Activated CD8-positive, alpha-beta T cell treated with anti-CD3 and anti-CD28 coated beads for 36 hours (primary cell): Measurements from ENCODE around the gene KCNJ15. TPM values are rescaled to one million over a fixed set of nuclear protein-coding genes. Genes with fewer than 3 reads are reported as not detected.
A peak's percentile ranks its signal among the peaks of the same experiment; 100 is the strongest.

Experiments
- ATAC-seq: fragments of 200-7000 bp; cut with Tn5 transposase; one replicate; pipeline ENCODE4 v1.10.0; 2021; ENCODE audit warnings: mild to moderate bottlenecking, moderate library complexity
- CTCF ChIA-PET: fragments of 350-600 bp; sonication (Branson Sonifier 250); formaldehyde crosslinking; loops from one replicate; lab custom pipeline; 2021; ENCODE audit warnings: antibody characterized with exemption; lab: Charles Lee
- POLR2A ChIA-PET: fragments of 350-600 bp; sonication (Branson Sonifier 250); formaldehyde crosslinking; loops from one replicate; lab custom pipeline; 2021; ENCODE audit warnings: antibody characterized with exemption; lab: Charles Lee
- DNase-seq: peaks from one replicate; pipeline ENCODE4 v3.0.0-alpha.2; 2020
- H3K27ac Mint-ChIP-seq: one replicate; pipeline ENCODE4 v1.8.0; 2021; ENCODE audit warnings: mild to moderate bottlenecking, mixed read lengths
- H3K27me3 Mint-ChIP-seq: one replicate; pipeline ENCODE4 v1.8.0; 2021; ENCODE audit warnings: mixed read lengths
- H3K36me3 Mint-ChIP-seq: one replicate; pipeline ENCODE4 v1.8.0; 2021; ENCODE audit warnings: low read depth, mixed read lengths
- H3K4me1 Mint-ChIP-seq: one replicate; pipeline ENCODE4 v1.8.0; 2021; ENCODE audit warnings: low read depth, mixed read lengths
- H3K4me3 Mint-ChIP-seq: one replicate; pipeline ENCODE4 v1.8.0; 2021; ENCODE audit warnings: mild to moderate bottlenecking, moderate library complexity, mixed read lengths
- H3K9me3 Mint-ChIP-seq: one replicate; pipeline ENCODE4 v1.8.0; 2021; ENCODE audit warnings: mixed read lengths
- intact Hi-C: fragments of 100-400 bp; cut with micrococcal nuclease; formaldehyde crosslinking; loops from one replicate; pipeline ENCODE4 v1.10.0; 2022
- total RNA-seq, 2 experiments: library from RNA; stranded (reverse); gene quantifications; one replicate each; pipeline ENCODE4 v1.2.3, GENCODE V29; 2021
- TF ChIP-seq, protein P1 (sequence below): fragments of 200-600 bp; IDR thresholded peaks from one replicate; pipeline ENCODE4 v1.8.0; 2022; ENCODE audit warnings: antibody characterized with exemption, mild to moderate bottlenecking

Gene KCNJ15
- total RNA-seq, 2 experiments from 2014 or later, result 0.43 TPM; not detected in 1

DNA sequence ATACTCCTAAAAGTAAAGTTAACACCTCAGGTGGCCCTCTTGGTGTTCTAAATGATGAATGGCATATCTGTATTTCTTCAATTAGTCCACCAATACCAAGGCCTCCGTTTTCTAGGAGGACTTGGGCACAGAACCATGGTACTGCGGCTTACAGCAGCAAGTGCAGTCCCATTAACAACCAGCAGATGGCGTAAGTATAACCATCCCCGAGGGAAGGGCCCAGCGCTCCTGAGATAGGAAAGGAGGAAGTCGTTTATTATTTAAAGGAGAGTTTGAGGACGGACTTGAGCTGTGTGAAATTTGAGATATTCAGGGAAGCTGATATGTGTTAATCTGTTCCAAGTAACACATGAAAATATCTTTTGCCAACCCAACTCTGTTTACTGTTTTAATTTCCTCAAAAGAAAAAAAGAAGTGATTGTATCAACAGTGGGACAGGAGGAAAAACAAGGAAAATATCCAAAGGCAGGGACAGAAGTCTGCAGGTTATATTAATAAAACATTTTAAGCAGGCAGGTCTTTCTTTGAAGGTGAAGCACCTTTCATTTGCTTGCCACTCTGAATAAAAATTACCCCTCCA is 37.7 kb upstream of the KCNJ15 start:
- POLR2A ChIA-PET, result interaction anchor here (0.6 kb wide), 2 partner anchors 53 to 113 kb away, joined by 3 read pairs; no protein-coding TSS in a partner anchor
- no peak overlapping the region for H3K27ac Mint-ChIP-seq
- H3K4me1 Mint-ChIP-seq, result no peaks in the 10 kb centered on the region
- DNase-seq (peak; percentile 65), ATAC-seq (peak; percentile 47)
- peaks cover 13% of the 10 kb centered on the region for H3K9me3 Mint-ChIP-seq
- H3K4me3 Mint-ChIP-seq, result no peak overlapping the region
- CTCF ChIA-PET, result interaction anchor here (0.6 to 5.2 kb wide), 18 partner anchors 11 to 219 kb away, joined by 3 to 55 read pairs (median 4); no protein-coding TSS in a partner anchor
- intact Hi-C loops, result loop anchor here (5.0 kb wide), 1 partner anchor 133 kb away; no protein-coding TSS in a partner anchor
- H3K27me3 Mint-ChIP-seq, result no peaks in the 10 kb centered on the region
- TF ChIP-seq, protein P1, sequence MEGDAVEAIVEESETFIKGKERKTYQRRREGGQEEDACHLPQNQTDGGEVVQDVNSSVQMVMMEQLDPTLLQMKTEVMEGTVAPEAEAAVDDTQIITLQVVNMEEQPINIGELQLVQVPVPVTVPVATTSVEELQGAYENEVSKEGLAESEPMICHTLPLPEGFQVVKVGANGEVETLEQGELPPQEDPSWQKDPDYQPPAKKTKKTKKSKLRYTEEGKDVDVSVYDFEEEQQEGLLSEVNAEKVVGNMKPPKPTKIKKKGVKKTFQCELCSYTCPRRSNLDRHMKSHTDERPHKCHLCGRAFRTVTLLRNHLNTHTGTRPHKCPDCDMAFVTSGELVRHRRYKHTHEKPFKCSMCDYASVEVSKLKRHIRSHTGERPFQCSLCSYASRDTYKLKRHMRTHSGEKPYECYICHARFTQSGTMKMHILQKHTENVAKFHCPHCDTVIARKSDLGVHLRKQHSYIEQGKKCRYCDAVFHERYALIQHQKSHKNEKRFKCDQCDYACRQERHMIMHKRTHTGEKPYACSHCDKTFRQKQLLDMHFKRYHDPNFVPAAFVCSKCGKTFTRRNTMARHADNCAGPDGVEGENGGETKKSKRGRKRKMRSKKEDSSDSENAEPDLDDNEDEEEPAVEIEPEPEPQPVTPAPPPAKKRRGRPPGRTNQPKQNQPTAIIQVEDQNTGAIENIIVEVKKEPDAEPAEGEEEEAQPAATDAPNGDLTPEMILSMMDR, result peak; percentile 81
- H3K36me3 Mint-ChIP-seq, result no peaks in the 10 kb centered on the region

DNA sequence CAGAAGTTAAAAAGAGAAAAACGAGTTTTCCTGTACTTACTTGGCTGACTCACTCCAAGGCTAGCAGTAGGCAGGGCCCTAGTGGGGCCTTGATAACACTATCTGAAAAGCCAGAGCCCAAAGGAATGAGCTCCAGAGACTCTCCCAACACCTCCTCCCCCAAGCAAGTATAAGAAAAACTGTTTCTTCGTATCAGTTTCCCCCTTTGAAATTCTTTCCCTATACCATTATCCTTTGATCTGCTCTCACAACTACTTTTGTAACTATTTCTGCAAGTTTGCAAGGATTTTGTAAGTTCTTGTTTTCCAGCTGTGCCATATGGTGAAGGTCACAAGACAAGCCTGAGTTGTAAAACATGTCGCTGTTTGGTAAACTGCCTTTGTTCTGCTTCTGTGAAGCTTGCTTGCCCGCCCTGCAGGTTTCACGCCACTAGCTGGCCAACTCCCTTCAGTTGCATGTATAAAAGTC is 36.5 kb upstream of the KCNJ15 start:
- TF ChIP-seq, protein P1, result no peak
- Mint-ChIP-seq H3K4me1 (no peaks in the 10 kb centered on the region), H3K27ac (no peak overlapping the region), H3K9me3 (peaks cover 16% of the 10 kb centered on the region), H3K36me3 (no peaks in the 10 kb centered on the region), H3K4me3 (no peak overlapping the region), H3K27me3 (no peaks in the 10 kb centered on the region)
- no peak for ATAC-seq
- CTCF ChIA-PET, result interaction anchor here (1.0 to 5.2 kb wide), 8 partner anchors 16 to 136 kb away, joined by 3 to 55 read pairs (median 4); no protein-coding TSS in a partner anchor
- POLR2A ChIA-PET, result no interaction called here
- no peak for DNase-seq
- intact Hi-C loops, result no loop called here

DNA sequence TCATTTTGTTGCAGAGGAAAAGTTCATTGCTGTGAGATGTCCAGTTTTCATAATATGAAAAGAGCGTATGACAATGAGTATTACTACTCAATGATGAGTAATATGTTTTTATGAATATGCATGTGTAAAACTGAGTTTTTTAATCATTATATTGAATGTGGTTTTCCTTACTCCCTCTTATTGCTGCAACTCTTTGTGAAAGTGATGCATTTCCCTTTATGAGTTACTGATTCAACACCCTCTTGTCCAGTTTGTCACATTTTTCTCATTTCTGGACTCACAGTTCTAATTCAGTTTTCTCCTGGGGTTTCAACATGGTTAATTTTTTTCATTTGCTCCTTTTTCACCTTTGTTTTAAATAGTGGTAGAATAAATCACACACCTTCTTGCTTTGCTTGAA is 35.2 kb upstream of the KCNJ15 start:
- peaks cover 25% of the 10 kb centered on the region for H3K9me3 Mint-ChIP-seq
- TF ChIP-seq, protein P1, result no peak
- POLR2A ChIA-PET, result interaction anchor here (0.6 kb wide), 1 partner anchor 28 kb away, joined by 4 read pairs; no protein-coding TSS in a partner anchor
- ATAC-seq, result no peak
- CTCF ChIA-PET, result interaction anchor here (1.5 to 1.8 kb wide), 2 partner anchors 15 to 134 kb away, joined by 4 to 6 read pairs; no protein-coding TSS in a partner anchor
- H3K27ac Mint-ChIP-seq, result no peak overlapping the region
- intact Hi-C loops, result no loop called here
- DNase-seq, result no peak
- no peaks in the 10 kb centered on the region for H3K27me3 Mint-ChIP-seq
- no peaks in the 10 kb centered on the region for H3K4me1 Mint-ChIP-seq
- no peaks in the 10 kb centered on the region for H3K36me3 Mint-ChIP-seq
- H3K4me3 Mint-ChIP-seq, result no peak overlapping the region

DNA sequence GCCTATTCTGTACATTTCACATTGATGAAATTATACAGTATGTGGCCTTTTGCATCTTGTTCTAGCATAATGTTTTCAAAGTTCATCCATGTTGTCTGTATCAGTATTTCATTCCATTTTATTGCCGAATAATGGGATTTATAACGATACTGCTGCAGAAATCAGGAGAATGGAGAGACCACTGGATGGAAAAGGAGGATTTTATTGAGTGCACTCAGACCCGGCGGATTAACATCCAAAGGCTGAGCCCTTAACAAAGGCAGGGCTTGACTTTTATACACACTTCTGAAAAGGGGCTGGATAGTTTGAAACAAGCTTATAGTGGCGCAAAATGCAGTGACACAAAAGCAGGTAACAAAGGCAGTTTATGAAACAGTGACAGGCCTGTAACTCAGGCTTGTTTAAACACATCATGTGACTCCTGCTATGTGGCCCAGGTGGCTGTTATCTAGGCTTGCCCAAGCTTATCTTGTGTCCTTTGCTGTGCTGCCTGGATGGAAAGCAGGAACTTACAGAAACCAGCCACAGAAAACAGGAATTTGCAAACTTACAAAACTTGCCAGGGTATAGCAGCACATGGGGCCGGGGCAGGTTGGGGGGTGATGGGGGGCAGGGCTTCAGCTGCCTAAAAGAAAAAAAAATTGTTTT is 32.8 kb upstream of the KCNJ15 start:
- TF ChIP-seq, protein P1, result no peak
- intact Hi-C loops, result no loop called here
- ChIA-PET CTCF (no interaction called here), POLR2A (no interaction called here)
- Mint-ChIP-seq H3K27ac (no peak overlapping the region), H3K9me3 (peaks cover 43% of the 10 kb centered on the region), H3K4me1 (no peaks in the 10 kb centered on the region), H3K4me3 (no peak overlapping the region), H3K27me3 (no peaks in the 10 kb centered on the region), H3K36me3 (no peaks in the 10 kb centered on the region)
- ATAC-seq (no peak), DNase-seq (peak; percentile 31)

DNA sequence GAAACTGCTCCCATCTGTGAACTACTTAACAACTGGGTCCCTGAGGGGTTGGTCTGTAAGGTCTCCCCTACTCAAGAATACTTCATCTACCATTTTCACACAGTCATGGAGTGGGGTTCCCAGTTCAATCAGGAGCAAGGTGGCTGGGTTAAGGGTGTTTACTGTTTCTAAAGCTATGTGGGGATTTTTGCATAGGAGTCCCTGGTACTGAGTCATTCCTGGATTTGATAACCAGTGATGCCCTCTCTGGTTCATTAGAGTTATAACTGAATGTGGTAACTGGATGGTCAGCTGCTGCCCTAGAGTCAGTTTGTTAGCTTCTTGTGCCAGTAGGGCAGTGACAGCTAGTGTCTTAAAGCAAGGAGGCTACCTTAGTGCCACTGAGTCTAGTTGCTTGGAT is 29.4 kb upstream of the KCNJ15 start:
- Mint-ChIP-seq H3K4me1 (no peaks in the 10 kb centered on the region), H3K9me3 (peaks cover 48% of the 10 kb centered on the region), H3K27ac (no peak overlapping the region), H3K27me3 (no peaks in the 10 kb centered on the region), H3K36me3 (peaks cover 2% of the 10 kb centered on the region), H3K4me3 (no peak overlapping the region)
- intact Hi-C loops, result no loop called here
- ATAC-seq, result no peak
- TF ChIP-seq, protein P1, result no peak
- POLR2A ChIA-PET, result interaction anchor here (0.6 kb wide), 1 partner anchor 126 kb away, joined by 3 read pairs; no protein-coding TSS in a partner anchor
- DNase-seq, result no peak
- CTCF ChIA-PET, result no interaction called here
